Caco-2 (cell line): ENCODE data around the gene BCAS3. TPM values are rescaled to one million over a fixed set of nuclear protein-coding genes. Genes with fewer than 3 reads are reported as not detected.

Experiments
- BruUV-seq: library from RNA; stranded (reverse); fragments of 400-500 nt; replicated peaks from 2 replicates; lab custom pipeline; 2021; lab: Mats Ljungman, UMichigan
- CTCF ChIA-PET: fragments of 300-600 bp; sonication (Branson Sonifier 250); formaldehyde crosslinking; loops from one replicate; lab custom pipeline; 2022; ENCODE audit warnings: antibody characterized with exemption; lab: Charles Lee
- POLR2A ChIA-PET: fragments of 300-600 bp; sonication (Branson Sonifier 250); formaldehyde crosslinking; loops from one replicate; lab custom pipeline; 2022; ENCODE audit warnings: antibody characterized with exemption; lab: Charles Lee
- DNase-seq, 2 experiments: peaks; one replicate each; pipeline versions ENCODE4 v3.0.0 to v3.0.0-alpha.2; 2020 to 2022
- H3K27me3 ChIP-seq: replicated peaks from 2 replicates; pipeline ENCODE4 v1.6.0; 2011; ENCODE audit warnings: low read length; ENCODE audit not compliant: control insufficient read depth, insufficient read depth
- H3K36me3 ChIP-seq: 2 replicates; pipeline ENCODE4 v1.5.1; 2011; ENCODE audit warnings: low read length; ENCODE audit not compliant: control insufficient read depth, insufficient read depth
- H3K4me1 ChIP-seq: fragments of 250-450 bp; sonication (Bioruptor Pico); 2 replicates; pipeline ENCODE4 v1.5.1; 2020; ENCODE audit warnings: mild to moderate bottlenecking
- H3K4me3 ChIP-seq: 2 replicates; pipeline ENCODE4 v1.5.1; 2011; ENCODE audit warnings: low read depth, mild to moderate bottlenecking, control low read depth, low read length
- H3K9me3 ChIP-seq: fragments of 250-450 bp; sonication (Bioruptor Pico); 2 replicates; pipeline ENCODE4 v1.5.1; 2020; ENCODE audit warnings: mild to moderate bottlenecking, moderate library complexity
- H3K27ac Mint-ChIP-seq: one replicate; pipeline ENCODE4 v1.8.0; 2022; ENCODE audit warnings: mixed read lengths; ENCODE audit not compliant: unreplicated experiment
- H3K27me3 Mint-ChIP-seq: one replicate; pipeline ENCODE4 v1.8.0; 2022; ENCODE audit warnings: mixed read lengths; ENCODE audit not compliant: insufficient read depth, unreplicated experiment
- H3K36me3 Mint-ChIP-seq: one replicate; pipeline ENCODE4 v1.8.0; 2022; ENCODE audit warnings: mild to moderate bottlenecking, mixed read lengths; ENCODE audit not compliant: insufficient read depth, unreplicated experiment
- H3K4me1 Mint-ChIP-seq: one replicate; pipeline ENCODE4 v1.8.0; 2022; ENCODE audit warnings: low read depth, mixed read lengths; ENCODE audit not compliant: unreplicated experiment
- H3K4me3 Mint-ChIP-seq: one replicate; pipeline ENCODE4 v1.8.0; 2022; ENCODE audit warnings: mild to moderate bottlenecking, moderate library complexity, mixed read lengths; ENCODE audit not compliant: unreplicated experiment
- H3K9me3 Mint-ChIP-seq: one replicate; pipeline ENCODE4 v1.8.0; 2022; ENCODE audit warnings: mixed read lengths; ENCODE audit not compliant: unreplicated experiment
- intact Hi-C: fragments of 100-400 bp; cut with micrococcal nuclease; formaldehyde crosslinking; loops from one replicate; pipeline ENCODE4 v1.10.0; 2022; ENCODE audit not compliant: unreplicated experiment
- total RNA-seq: library from RNA; stranded (reverse); gene quantifications from 2 replicates; pipeline ENCODE4 v1.2.3, GENCODE V29; 2022
- TF ChIP-seq, protein P1 (sequence below), 2 experiments: fragments of 200-600 bp in 1 of 2; IDR thresholded peaks; 1 replicate in 1 of 2; 2 replicates in 1 of 2; pipeline versions ENCODE4 v1.5.1 to v1.8.0; 2011 to 2022; ENCODE audit warnings: antibody characterized with exemption in 1 of 2, control low read depth in 1 of 2, inconsistent platforms in 1 of 2, low read depth in 1 of 2, low read length in 1 of 2, mild to moderate bottlenecking in 1 of 2, moderate library complexity in 1 of 2; ENCODE audit not compliant: insufficient read depth in 1 of 2, severe bottlenecking in 1 of 2, unreplicated experiment in 1 of 2

The BCAS3 gene
- total RNA-seq, 1 experiment from 2014 or later: 44.1 TPM

DNA sequence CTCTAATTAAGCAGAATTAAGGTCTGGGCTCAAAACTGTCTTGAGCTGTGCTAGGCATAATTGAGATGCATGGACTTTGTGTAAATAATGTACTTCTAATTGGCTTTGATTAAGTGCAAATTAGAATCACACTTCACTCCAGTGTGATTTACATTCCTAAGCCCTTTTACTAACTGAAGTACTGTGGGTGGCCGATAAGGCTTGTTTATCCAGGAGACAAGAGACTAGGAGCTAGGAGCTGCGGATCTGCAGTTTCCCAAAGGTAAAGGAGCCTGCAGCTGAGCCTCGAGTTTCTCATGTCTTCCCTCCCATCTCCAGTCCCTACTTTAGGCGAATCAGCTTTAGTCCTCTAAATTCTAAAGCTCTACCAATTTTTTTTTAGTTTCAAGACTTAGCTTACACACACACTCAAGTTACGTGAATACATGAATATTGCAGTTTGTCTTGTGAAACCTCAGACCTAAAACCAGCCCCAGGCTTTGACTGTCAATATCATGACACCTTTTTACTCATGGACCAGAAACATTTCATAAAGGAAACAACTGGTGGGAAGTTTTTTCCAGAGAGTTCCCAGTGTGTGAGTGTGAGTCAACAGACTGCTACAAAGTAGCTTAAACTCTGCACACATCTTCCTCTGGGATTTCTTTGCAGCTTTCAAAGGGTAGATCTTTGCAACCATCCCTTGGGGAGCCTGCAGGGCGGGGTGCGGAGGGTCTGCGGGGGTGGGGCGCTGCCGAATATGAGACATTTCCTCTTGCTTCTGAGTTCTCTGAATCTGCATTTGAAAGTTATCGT lies 608.1 kb downstream of the BCAS3 start:
- H3K9me3 Mint-ChIP-seq: no peaks in the 10 kb centered on the region
- H3K4me3 Mint-ChIP-seq: no peak overlapping the region
- BruUV-seq: no TSS peak
- H3K4me1 Mint-ChIP-seq: peaks cover 13% of the 10 kb centered on the region
- intact Hi-C loops: no loop called here
- no peak for DNase-seq
- CTCF ChIA-PET: no interaction called here
- H3K27me3 Mint-ChIP-seq: no peaks in the 10 kb centered on the region
- TF ChIP-seq, protein P1, sequence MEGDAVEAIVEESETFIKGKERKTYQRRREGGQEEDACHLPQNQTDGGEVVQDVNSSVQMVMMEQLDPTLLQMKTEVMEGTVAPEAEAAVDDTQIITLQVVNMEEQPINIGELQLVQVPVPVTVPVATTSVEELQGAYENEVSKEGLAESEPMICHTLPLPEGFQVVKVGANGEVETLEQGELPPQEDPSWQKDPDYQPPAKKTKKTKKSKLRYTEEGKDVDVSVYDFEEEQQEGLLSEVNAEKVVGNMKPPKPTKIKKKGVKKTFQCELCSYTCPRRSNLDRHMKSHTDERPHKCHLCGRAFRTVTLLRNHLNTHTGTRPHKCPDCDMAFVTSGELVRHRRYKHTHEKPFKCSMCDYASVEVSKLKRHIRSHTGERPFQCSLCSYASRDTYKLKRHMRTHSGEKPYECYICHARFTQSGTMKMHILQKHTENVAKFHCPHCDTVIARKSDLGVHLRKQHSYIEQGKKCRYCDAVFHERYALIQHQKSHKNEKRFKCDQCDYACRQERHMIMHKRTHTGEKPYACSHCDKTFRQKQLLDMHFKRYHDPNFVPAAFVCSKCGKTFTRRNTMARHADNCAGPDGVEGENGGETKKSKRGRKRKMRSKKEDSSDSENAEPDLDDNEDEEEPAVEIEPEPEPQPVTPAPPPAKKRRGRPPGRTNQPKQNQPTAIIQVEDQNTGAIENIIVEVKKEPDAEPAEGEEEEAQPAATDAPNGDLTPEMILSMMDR (IDR thresholded peaks at IDR 0.05; ENCODE audit: insufficient read depth in 1 of 2, low read depth in 1 of 2, low read length in 1 of 2, severe bottlenecking in 1 of 2, unreplicated experiment in 1 of 2): no peak
- Histone ChIP-seq H3K4me3 (no peak overlapping the region), H3K36me3 (no peaks in the 10 kb centered on the region), H3K4me1 (no peaks in the 10 kb centered on the region), H3K27me3 (no peaks in the 10 kb centered on the region), H3K9me3 (no peaks in the 10 kb centered on the region)
- POLR2A ChIA-PET: no interaction called here
- no peaks in the 10 kb centered on the region for H3K36me3 Mint-ChIP-seq
- H3K27ac Mint-ChIP-seq: no peak overlapping the region

DNA sequence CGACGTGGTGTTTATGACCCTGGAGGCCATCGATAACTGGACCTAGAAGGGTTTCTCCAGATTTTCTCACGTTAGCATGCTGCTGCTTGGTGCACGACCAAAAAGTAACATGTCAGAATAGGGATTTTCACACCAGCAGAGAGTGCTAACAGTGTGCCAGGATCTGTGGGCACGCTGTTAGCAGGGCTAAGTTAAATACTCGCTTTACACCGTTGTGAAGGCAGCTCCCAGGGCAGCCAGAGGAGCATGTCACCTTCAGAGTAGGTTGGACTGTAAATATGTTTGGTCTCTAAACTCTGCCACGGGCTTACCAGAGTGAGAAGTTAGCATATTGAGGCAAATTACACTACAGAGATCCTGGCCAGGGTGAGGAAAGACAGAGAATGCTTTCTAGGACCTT lies 608.8 kb downstream of the BCAS3 start:
- CTCF ChIA-PET: no interaction called here
- TF ChIP-seq, protein P1 (IDR thresholded peaks at IDR 0.05; ENCODE audit: insufficient read depth in 1 of 2, low read depth in 1 of 2, low read length in 1 of 2, severe bottlenecking in 1 of 2, unreplicated experiment in 1 of 2): no peak
- no peak for DNase-seq
- no peaks in the 10 kb centered on the region for H3K36me3 ChIP-seq
- Mint-ChIP-seq H3K36me3 (no peaks in the 10 kb centered on the region), H3K27ac (no peak overlapping the region), H3K27me3 (no peaks in the 10 kb centered on the region), H3K4me3 (no peak overlapping the region), H3K9me3 (no peaks in the 10 kb centered on the region), H3K4me1 (peaks cover 13% of the 10 kb centered on the region)
- no peaks in the 10 kb centered on the region for H3K9me3 ChIP-seq
- H3K4me3 ChIP-seq: no peak overlapping the region
- intact Hi-C loops: no loop called here
- POLR2A ChIA-PET: no interaction called here
- BruUV-seq: no TSS peak
- no peaks in the 10 kb centered on the region for H3K27me3 ChIP-seq
- H3K4me1 ChIP-seq: no peaks in the 10 kb centered on the region

DNA sequence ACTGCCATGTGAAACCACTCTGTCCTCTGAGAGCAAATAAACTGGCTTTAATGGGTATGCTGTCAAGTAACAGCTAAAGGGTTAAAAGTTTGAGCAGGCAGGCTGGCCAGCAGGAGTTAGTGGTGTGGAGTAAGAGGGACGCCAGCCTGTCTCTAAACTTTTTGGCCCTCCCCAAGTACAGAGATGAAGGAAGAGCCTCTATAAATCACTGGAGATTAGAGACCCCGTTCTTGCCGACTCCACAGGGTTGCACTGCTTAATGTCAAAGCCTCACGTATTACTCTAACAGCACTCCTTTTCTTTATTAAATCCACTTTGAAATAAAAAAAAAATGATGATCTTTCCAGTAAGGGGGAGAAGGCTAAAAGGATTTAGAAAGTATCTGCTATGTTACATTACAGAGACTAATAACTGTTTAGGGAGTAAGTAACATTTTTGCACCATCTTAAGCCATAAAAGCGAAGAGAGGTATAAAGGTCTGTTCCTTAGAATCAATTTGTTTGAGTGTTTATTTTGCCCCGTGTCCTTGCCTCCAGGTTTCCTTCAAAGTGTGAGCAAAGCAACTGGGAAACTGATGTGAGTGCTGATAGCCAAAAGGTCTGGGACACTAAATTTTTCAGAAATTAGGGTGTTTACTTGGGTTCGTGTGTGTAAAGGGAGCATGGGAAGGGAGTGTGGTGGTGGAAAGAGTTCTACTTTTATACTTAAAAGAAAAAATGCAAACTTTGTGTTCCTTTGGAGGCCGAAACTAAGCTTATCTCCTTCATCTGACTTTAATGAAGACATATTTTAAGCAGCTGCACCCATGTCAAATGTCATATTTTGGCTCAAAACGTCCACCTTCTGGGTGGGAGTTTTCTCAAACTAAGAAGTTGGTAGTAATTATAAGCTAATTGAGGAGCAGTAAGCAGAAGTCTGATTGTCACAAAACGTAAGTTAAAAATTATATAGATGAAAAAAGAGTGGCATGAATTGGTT lies 612.0 kb downstream of the BCAS3 start:
- peaks cover 10% of the 10 kb centered on the region; the same call in 1 of the 2 replicates for H3K4me1 ChIP-seq
- no peak overlapping the region for H3K4me3 Mint-ChIP-seq
- H3K9me3 Mint-ChIP-seq: no peaks in the 10 kb centered on the region
- DNase-seq: no peak
- no peak overlapping the region for H3K4me3 ChIP-seq
- ChIA-PET POLR2A (no interaction called here), CTCF (no interaction called here)
- H3K27me3 ChIP-seq: no peaks in the 10 kb centered on the region
- BruUV-seq: no TSS peak
- intact Hi-C loops: no loop called here
- no peaks in the 10 kb centered on the region for H3K36me3 Mint-ChIP-seq
- TF ChIP-seq, protein P1 (IDR thresholded peaks at IDR 0.05; ENCODE audit: insufficient read depth in 1 of 2, low read depth in 1 of 2, low read length in 1 of 2, severe bottlenecking in 1 of 2, unreplicated experiment in 1 of 2): no peak
- no peak overlapping the region for H3K27ac Mint-ChIP-seq
- no peaks in the 10 kb centered on the region for H3K9me3 ChIP-seq
- H3K4me1 Mint-ChIP-seq: peaks cover 18% of the 10 kb centered on the region
- H3K27me3 Mint-ChIP-seq: no peaks in the 10 kb centered on the region
- H3K36me3 ChIP-seq: no peaks in the 10 kb centered on the region
